Cardiac muscle cell (in vitro differentiated cells and primary cell): ENCODE data around the gene SPDYE3. TPM values are rescaled to one million over a fixed set of nuclear protein-coding genes. Genes with fewer than 3 reads are reported as not detected.
"Not testable (repeated sequence)": the region's sequence is repeated elsewhere in the genome, so short reads cannot be mapped to it uniquely, and the experiment has no call there.

Experiments used
- DNase-seq, 2 donors: peaks; one replicate each; pipeline versions ENCODE4 v3.0.0 to v3.0.0-alpha.2; 2010 to 2017; ENCODE audit warnings: low read depth in 1 of 2, low spot score in 1 of 2
- H3K27ac ChIP-seq: fragments of 200-600 bp; sonication (generic); 2 replicates; pipeline ENCODE4 v1.5.1; 2016
- H3K27me3 ChIP-seq: fragments of 200-600 bp; sonication (generic); 2 replicates; pipeline ENCODE4 v1.6.0; 2016; ENCODE audit warnings: control low read depth
- H3K36me3 ChIP-seq: fragments of 200-600 bp; sonication (generic); 2 replicates; pipeline ENCODE4 v1.5.1; 2016; ENCODE audit warnings: control low read depth
- H3K4me1 ChIP-seq: fragments of 200-600 bp; sonication (generic); 2 replicates; pipeline ENCODE4 v1.8.1; 2017; ENCODE audit warnings: low read depth, mild to moderate bottlenecking, mixed run types
- H3K4me3 ChIP-seq: fragments of 200-600 bp; sonication (generic); 2 replicates; pipeline ENCODE4 v1.5.1; 2016; ENCODE audit warnings: mild to moderate bottlenecking
- H3K9me3 ChIP-seq: fragments of 200-600 bp; sonication (generic); 2 replicates; pipeline ENCODE4 v1.5.1; 2017; ENCODE audit warnings: low read depth, mild to moderate bottlenecking, control low read depth
- polyA plus RNA-seq: library from polyadenylated mRNA; unstranded; fragments of >200 nt; fragmentation: Nextera tagmentation; extraction: Ambion mirVana; gene quantifications from 2 replicates; pipeline ENCODE4 v1.2.1, GENCODE V29; 2016
- total RNA-seq: library from RNA; depleted of rRNA; stranded (reverse); fragments of >200 nt; gene quantifications from 2 replicates; pipeline ENCODE4 v1.2.3, GENCODE V29; 2016
- TF ChIP-seq, protein P1 (sequence below): IDR thresholded peaks from 2 replicates; pipeline ENCODE4 v1.5.1; 2012; ENCODE audit warnings: low read depth, mild to moderate bottlenecking, low read length

The SPDYE3 gene
- total and polyA plus RNA-seq, 2 experiments from 2014 or later, result 8.9 TPM; not detected in 1

DNA sequence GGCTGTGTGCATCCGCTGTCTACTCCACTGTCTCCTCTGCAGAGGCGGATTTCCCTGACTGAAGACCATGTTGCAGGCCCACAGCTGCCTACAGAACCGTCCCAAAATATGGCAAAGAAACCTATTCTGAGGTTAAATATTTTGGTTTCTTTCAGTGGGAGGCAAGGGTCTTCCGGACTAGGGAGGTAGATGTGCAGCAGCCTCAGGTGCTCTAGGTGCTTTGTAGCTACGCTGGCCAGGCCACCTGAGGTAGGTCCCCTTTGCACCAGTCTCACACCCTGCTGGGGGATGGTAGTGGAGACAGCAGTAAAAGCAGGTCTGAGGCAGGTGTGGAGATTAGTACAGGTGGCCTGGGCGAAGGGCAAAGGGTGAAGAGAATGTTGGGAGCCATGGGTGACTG lies 42.3 kb downstream of the SPDYE3 start:
- no peak for DNase-seq
- Histone ChIP-seq H3K9me3 (no peaks in the 10 kb centered on the region), H3K27ac (no peak overlapping the region), H3K36me3 (peaks cover 49% of the 10 kb centered on the region), H3K4me3 (no peak overlapping the region), H3K27me3 (no peaks in the 10 kb centered on the region), H3K4me1 (peaks cover 2% of the 10 kb centered on the region)
- TF ChIP-seq, protein P1, sequence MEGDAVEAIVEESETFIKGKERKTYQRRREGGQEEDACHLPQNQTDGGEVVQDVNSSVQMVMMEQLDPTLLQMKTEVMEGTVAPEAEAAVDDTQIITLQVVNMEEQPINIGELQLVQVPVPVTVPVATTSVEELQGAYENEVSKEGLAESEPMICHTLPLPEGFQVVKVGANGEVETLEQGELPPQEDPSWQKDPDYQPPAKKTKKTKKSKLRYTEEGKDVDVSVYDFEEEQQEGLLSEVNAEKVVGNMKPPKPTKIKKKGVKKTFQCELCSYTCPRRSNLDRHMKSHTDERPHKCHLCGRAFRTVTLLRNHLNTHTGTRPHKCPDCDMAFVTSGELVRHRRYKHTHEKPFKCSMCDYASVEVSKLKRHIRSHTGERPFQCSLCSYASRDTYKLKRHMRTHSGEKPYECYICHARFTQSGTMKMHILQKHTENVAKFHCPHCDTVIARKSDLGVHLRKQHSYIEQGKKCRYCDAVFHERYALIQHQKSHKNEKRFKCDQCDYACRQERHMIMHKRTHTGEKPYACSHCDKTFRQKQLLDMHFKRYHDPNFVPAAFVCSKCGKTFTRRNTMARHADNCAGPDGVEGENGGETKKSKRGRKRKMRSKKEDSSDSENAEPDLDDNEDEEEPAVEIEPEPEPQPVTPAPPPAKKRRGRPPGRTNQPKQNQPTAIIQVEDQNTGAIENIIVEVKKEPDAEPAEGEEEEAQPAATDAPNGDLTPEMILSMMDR, result no peak

DNA sequence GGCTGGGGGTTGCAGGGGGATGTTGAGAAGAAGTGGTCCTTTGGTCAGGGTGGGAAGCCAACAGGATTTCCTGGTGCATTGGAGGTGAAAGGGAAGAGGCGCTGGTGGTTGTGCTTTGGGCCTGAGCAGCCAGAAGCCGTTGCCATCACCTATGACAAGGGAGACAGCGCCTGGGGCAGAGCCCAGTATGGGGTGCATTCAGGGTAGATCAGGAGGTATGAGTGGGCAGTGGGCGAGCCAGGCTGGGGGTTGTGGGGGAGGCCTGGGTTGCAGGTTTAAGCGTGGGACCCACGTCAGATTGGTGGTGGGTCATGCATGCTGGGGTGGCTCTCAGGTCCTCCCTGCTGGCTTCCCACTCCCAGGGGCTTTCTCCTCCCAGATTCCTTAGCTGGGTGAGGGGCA lies 44.2 kb downstream of the SPDYE3 start:
- no peaks in the 10 kb centered on the region for H3K27me3 ChIP-seq
- no peak overlapping the region for H3K4me3 ChIP-seq
- TF ChIP-seq, protein P1, result no peak
- no peaks in the 10 kb centered on the region for H3K9me3 ChIP-seq
- no peak for DNase-seq
- peaks cover 48% of the 10 kb centered on the region for H3K36me3 ChIP-seq
- no peak overlapping the region for H3K27ac ChIP-seq
- no peaks in the 10 kb centered on the region for H3K4me1 ChIP-seq

DNA sequence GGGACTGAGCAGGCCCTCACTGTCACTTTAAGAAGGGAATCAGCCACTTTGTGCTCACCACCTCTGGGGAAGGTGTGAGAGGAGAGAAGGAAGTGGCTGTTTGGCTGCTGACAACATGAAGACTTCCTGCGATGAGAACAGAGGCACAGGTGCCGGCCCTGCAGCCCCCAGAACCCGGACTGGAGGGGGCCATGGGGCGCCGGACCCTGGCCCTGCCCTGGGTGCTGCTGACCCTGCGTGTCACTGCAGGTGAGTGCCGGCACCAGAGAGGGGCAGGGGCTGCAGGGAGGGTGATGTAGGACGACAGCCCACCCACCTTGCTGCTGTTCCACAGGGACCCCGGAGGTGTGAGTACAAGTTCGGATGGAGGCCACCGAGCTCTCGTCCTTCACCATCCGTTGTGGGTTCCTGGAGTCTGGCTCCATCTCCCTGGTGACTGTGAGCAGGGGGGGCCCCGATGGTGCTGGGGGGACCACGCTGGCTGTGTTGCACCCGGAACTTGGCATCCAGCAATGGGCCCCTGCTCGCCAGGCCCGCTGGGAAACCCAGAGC lies 44.8 kb downstream of the SPDYE3 start:
- not testable (repeated sequence) for H3K4me3 ChIP-seq, DNase-seq, H3K9me3 ChIP-seq, H3K4me1 ChIP-seq, H3K27me3 ChIP-seq, H3K27ac ChIP-seq
- peaks cover 42% of the 10 kb centered on the region for H3K36me3 ChIP-seq

DNA sequence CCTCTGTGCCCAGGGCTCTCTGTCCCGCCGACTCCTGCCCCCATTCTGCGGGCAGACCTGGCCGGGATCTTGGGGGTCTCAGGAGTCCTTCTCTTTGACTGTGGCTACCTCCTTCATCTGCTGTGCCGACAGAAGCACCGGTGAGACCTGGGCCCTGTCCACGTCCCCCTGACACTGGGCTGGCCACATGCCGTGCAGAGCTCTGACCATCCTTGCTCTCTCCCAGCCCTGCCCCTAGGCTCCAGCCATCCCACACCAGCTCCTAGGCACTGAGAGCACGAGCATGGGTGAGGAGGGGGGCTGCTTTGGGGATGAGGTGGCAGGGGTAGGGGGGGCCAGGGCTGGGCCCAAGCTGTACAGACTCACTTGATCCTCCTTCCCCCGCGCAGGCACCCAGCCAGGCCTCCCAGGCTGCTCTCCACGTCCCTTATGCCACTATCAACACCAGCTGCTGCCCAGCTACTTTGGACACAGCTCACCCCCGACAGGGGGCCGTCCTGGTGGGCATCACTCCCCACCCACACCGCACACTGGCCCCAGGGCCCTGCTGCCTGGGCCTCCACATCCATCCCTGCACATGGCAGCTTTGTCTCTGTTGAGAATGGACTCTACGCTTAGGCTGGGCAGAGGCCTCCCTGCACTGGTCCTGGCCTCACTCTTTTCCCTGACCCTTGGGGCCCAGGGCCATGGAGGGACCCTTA lies 45.6 kb downstream of the SPDYE3 start:
- TF ChIP-seq, protein P1, result no peak
- Histone ChIP-seq H3K4me3 (no peak overlapping the region), H3K9me3 (no peaks in the 10 kb centered on the region), H3K27ac (no peak overlapping the region), H3K36me3 (peaks cover 34% of the 10 kb centered on the region), H3K27me3 (no peaks in the 10 kb centered on the region), H3K4me1 (no peaks in the 10 kb centered on the region)
- DNase-seq, result no peak

DNA sequence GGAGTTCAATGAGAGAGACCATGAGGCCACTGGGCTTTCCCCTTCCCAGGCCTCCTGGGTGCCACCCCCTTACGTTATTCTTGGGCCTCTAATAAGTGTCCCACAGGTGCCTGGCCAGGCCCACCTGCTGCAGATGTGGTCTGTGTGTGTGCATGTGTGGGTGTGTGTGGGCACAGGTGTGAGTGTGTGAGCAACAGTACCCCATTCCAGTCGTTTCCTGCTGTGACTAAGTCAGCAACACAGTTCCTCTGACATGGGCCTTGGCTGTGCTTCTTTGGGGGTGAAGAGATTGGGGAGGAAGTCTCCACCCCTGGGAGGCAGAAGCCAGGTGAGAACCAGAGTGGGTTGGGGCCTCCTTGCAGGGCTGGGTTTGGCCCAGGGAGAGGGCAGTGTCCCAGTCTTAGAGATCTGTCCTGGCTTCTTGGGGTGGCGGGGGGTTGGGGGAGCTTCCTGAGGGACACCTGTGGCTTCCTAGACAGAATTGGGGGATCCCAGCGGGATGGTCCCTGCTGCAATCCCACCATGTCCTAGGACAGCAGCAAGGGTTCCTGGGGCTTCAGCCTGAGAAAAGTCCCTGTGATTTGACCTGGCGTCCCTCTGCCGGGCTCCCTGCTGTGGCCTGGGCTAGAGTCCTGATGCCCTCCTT lies 46.3 kb downstream of the SPDYE3 start:
- Histone ChIP-seq H3K4me1 (no peaks in the 10 kb centered on the region), H3K9me3 (no peaks in the 10 kb centered on the region), H3K27ac (no peak overlapping the region), H3K27me3 (no peaks in the 10 kb centered on the region), H3K36me3 (peaks cover 33% of the 10 kb centered on the region), H3K4me3 (no peak overlapping the region)
- no peak for DNase-seq
- TF ChIP-seq, protein P1, result no peak
